ENCODE results near the gene F7.

DNA sequence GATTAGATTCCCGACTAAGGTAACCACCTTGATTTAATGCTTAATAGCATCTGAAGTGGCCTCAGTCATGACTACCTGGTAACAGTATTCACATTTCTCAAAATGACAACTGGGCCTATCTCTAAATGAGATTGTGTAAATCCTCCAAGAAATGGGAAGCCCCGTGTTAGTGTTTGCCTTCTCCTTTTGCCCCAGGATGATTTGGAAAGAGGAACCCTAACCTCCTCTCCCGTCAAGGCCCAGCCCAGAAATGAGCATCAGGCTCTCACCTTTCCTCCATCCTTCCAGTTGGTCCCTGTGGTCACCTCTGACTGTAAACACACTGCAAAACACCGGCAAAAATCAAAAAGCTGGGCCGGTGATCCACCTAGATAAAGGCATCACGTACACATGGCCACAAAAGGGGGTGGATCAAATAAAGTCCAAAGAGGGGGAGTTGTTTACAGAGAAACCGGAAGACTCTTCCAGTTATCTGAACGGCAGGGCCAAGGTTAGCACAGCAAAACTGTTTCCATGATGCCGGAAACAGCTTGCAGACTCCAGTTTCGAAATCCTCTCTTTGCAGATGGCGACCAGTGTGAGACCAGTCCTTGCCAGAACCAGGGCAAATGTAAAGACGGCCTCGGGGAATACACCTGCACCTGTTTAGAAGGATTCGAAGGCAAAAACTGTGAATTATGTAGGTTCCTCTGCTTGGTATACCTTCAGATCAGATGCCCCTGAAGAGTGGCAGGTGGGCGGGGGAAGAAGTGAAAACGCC, 33.4 kb downstream of the F7 start:
- TF ChIP-seq, protein P1, sequence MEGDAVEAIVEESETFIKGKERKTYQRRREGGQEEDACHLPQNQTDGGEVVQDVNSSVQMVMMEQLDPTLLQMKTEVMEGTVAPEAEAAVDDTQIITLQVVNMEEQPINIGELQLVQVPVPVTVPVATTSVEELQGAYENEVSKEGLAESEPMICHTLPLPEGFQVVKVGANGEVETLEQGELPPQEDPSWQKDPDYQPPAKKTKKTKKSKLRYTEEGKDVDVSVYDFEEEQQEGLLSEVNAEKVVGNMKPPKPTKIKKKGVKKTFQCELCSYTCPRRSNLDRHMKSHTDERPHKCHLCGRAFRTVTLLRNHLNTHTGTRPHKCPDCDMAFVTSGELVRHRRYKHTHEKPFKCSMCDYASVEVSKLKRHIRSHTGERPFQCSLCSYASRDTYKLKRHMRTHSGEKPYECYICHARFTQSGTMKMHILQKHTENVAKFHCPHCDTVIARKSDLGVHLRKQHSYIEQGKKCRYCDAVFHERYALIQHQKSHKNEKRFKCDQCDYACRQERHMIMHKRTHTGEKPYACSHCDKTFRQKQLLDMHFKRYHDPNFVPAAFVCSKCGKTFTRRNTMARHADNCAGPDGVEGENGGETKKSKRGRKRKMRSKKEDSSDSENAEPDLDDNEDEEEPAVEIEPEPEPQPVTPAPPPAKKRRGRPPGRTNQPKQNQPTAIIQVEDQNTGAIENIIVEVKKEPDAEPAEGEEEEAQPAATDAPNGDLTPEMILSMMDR (IDR thresholded peaks at IDR 0.05) = no peak
- no peak for TF ChIP-seq POLR2A (IDR thresholded peaks at IDR 0.05)
